ENCODE measurements around the gene BMP8B. TPM values are rescaled to one million over a fixed set of nuclear protein-coding genes. Genes with fewer than 3 reads are reported as not detected.
"Not testable (repeated sequence)": the region's sequence is repeated elsewhere in the genome, so short reads cannot be mapped to it uniquely, and the experiment has no call there.

BMP8B gene
- total RNA-seq: 0.27 TPM
- long read RNA-seq: 0 reads

- intact Hi-C loops (cut with DNase I): no loop called here
- ATAC-seq (ENCODE audit: poor library complexity) (peak; percentile 77), DNase-seq (peak; percentile 76)
These were observed at the start of gene BMP8B for GRCh38 chr1:39788758-39789570. Gene BMP8B (minus strand): TSS chr1:39788865. CDS start chr1:39788485, 380 bp downstream.

GRCh38 chr1:39836595-39837110 lies 48.0 kb upstream of the BMP8B start:
- no peak for ATAC-seq (ENCODE audit: poor library complexity)
- no peak for DNase-seq
- intact Hi-C loops (cut with DNase I): no loop called here

- DNase-seq: no peak
- ATAC-seq (ENCODE audit: poor library complexity): no peak
- intact Hi-C loops (cut with DNase I): no loop called here
These were observed 47.4 kb upstream of the BMP8B start for GRCh38 chr1:39835935-39836594.

GRCh38 chr1:39835110-39835509 lies 46.4 kb upstream of the BMP8B start:
- intact Hi-C loops (cut with DNase I): no loop called here
- DNase-seq (no peak), ATAC-seq (ENCODE audit: poor library complexity) (no peak)

- intact Hi-C loops (cut with DNase I): no loop called here
- no peak for DNase-seq
- ATAC-seq (ENCODE audit: poor library complexity): peak; percentile 40
These were observed 45.1 kb upstream of the BMP8B start for GRCh38 chr1:39833621-39834385.

GRCh38 chr1:39833121-39833520 lies 44.5 kb upstream of the BMP8B start:
- ATAC-seq (ENCODE audit: poor library complexity) (no peak), DNase-seq (no peak)
- intact Hi-C loops (cut with DNase I): no loop called here

- ATAC-seq (ENCODE audit: poor library complexity): no peak
- no peak for DNase-seq
- intact Hi-C loops (cut with DNase I): no loop called here
These were observed 43.6 kb upstream of the BMP8B start for GRCh38 chr1:39832294-39832693.

- no peak for DNase-seq
- intact Hi-C loops (cut with DNase I): no loop called here
- ATAC-seq (ENCODE audit: poor library complexity): no peak
These were observed 41.3 kb upstream of the BMP8B start for GRCh38 chr1:39829791-39830533.

GRCh38 chr1:39828734-39829133 lies 40.1 kb upstream of the BMP8B start:
- DNase-seq (no peak), ATAC-seq (ENCODE audit: poor library complexity) (no peak)
- intact Hi-C loops (cut with DNase I): no loop called here

- ATAC-seq (ENCODE audit: poor library complexity); DNase-seq; intact Hi-C loops (cut with DNase I): not testable (repeated sequence)
These were observed 39.6 kb upstream of the BMP8B start for GRCh38 chr1:39828255-39828654.

- DNase-seq: no peak
- intact Hi-C loops (cut with DNase I): no loop called here
- ATAC-seq (ENCODE audit: poor library complexity): no peak
These were observed 38.5 kb upstream of the BMP8B start for GRCh38 chr1:39827201-39827600.

GRCh38 chr1:39826583-39826982 lies 37.9 kb upstream of the BMP8B start:
- intact Hi-C loops (cut with DNase I): no loop called here
- DNase-seq (no peak), ATAC-seq (ENCODE audit: poor library complexity) (no peak)

- no peak for DNase-seq
- peak; percentile 49 for ATAC-seq (ENCODE audit: poor library complexity)
- intact Hi-C loops (cut with DNase I): no loop called here
These were observed 36.8 kb upstream of the BMP8B start for GRCh38 chr1:39825432-39825941.

GRCh38 chr1:39823450-39823849 lies 34.8 kb upstream of the BMP8B start:
- DNase-seq; intact Hi-C loops (cut with DNase I); ATAC-seq (ENCODE audit: poor library complexity): not testable (repeated sequence)

- no peak for DNase-seq
These were observed 33.5 kb upstream of the BMP8B start for GRCh38 chr1:39822146-39822545.

GRCh38 chr1:39819091-39819812 lies 30.6 kb upstream of the BMP8B start:
- intact Hi-C loops (cut with DNase I): no loop called here
- DNase-seq (no peak), ATAC-seq (ENCODE audit: poor library complexity) (no peak)

More at GRCh38 chr1:39822146-39822545, 33.5 kb upstream of the BMP8B start:
- intact Hi-C loops (cut with DNase I): no loop called here
- no peak for ATAC-seq (ENCODE audit: poor library complexity)

GRCh38 chr1:39818482-39818881 lies 29.8 kb upstream of the BMP8B start:
- intact Hi-C loops (cut with DNase I): no loop called here
- ATAC-seq (ENCODE audit: poor library complexity) (peak; percentile 8), DNase-seq (no peak)
